Spleen (tissue), 7 donors: ENCODE data around the gene PIP5KL1.

Source experiments
- CTCF ChIP-seq, 11 experiments: fragments of 200-600 bp in 7 of 11; fragments of 450-650 bp in 4 of 11; sonication (generic) in 4 of 11; IDR thresholded peaks in 8 of 11; conservative IDR thresholded peaks in 3 of 11; 1 replicate in 7 of 11; 2 replicates in 4 of 11; pipeline versions ENCODE4 v1.4.0 to v1.8.0; 2016 to 2021; ENCODE audit warnings: antibody characterized with exemption in 11 of 11, inconsistent platforms in 4 of 11, mild to moderate bottlenecking in 1 of 11
- POLR2A ChIP-seq, 3 donors: fragments of 450-650 bp; IDR thresholded peaks; one replicate each; pipeline ENCODE4 v1.5.1; 2017; ENCODE audit warnings: antibody characterized with exemption in 3 of 3, mild to moderate bottlenecking in 1 of 3
- POLR2AphosphoS5 ChIP-seq, 3 donors: sonication (generic); formaldehyde crosslinking; IDR thresholded peaks; one replicate each; pipeline ENCODE4 v1.5.1; 2017; ENCODE audit warnings: antibody characterized with exemption in 3 of 3
- donor health status: DM: no; HTN: no; CAD: no; lungs with moderate emphysema.
- donor health status: DM: no; HTN: no; CAD: no.
- donor health status: DM: no; HTN: no; CAD: no.

- TF ChIP-seq CTCF (IDR thresholded peaks at IDR 0.05 in 8 of 11, conservative IDR thresholded peaks at IDR 0.05 in 3 of 11) (no peak), POLR2A (IDR thresholded peaks at IDR 0.05) (no peak), POLR2AphosphoS5 (IDR thresholded peaks at IDR 0.05) (no peak)
These were observed 44.9 kb downstream of the PIP5KL1 start for GRCh38 chr9:127885508-127886281.
